Right lobe of liver (tissue), 6 donors: ENCODE data around the gene ARHGAP44. TPM values are rescaled to one million over a fixed set of nuclear protein-coding genes. Genes with fewer than 3 reads are reported as not detected.

Experiments used
- ATAC-seq, 4 donors: fragments of 200-7000 bp; cut with Tn5 transposase; one replicate each; pipeline ENCODE4 v1.9.1; 2020; ENCODE audit warnings: mild to moderate bottlenecking in 4 of 4, moderate library complexity in 4 of 4
- DNase-seq, 3 donors: peaks; one replicate each; pipeline ENCODE4 v3.0.0-alpha.2; 2020
- H3K27ac ChIP-seq, 3 donors: fragments of 200-600 bp; one replicate each; pipeline ENCODE4 v1.8.0; 2022
- H3K27me3 ChIP-seq, 2 donors: fragments of 200-600 bp; one replicate each; pipeline ENCODE4 v1.8.0; 2022
- H3K36me3 ChIP-seq, 4 donors: fragments of 200-600 bp; sonication (generic) in 1 of 4; one replicate each; pipeline versions ENCODE4 v1.5.1 to v1.8.0; 2017 to 2022; ENCODE audit warnings: control low read depth in 1 of 4
- H3K4me1 ChIP-seq, 4 donors: fragments of 200-600 bp; sonication (generic) in 1 of 4; one replicate each; pipeline versions ENCODE4 v1.5.1 to v1.8.0; 2017 to 2022; ENCODE audit warnings: control low read depth in 1 of 4
- H3K4me3 ChIP-seq, 3 donors: fragments of 200-600 bp; one replicate each; pipeline ENCODE4 v1.8.0; 2022
- H3K9me3 ChIP-seq, 4 donors: fragments of 200-600 bp; sonication (generic) in 1 of 4; one replicate each; pipeline versions ENCODE4 v1.5.1 to v1.8.0; 2017 to 2022; ENCODE audit warnings: control low read depth in 1 of 4
- CTCF ChIP-seq, 4 donors: fragments of 200-600 bp in 3 of 4; fragments of 450-650 bp in 1 of 4; IDR thresholded peaks; one replicate each; pipeline versions ENCODE4 v1.5.1 to v1.8.0; 2016 to 2022; ENCODE audit warnings: antibody characterized with exemption in 4 of 4, mild to moderate bottlenecking in 2 of 4
- POLR2A ChIP-seq: fragments of 450-650 bp; IDR thresholded peaks from one replicate; pipeline ENCODE4 v1.6.1; 2017; ENCODE audit warnings: antibody characterized with exemption, mild to moderate bottlenecking
- WGBS: methylation state at CpG from one replicate; pipeline ENCODE4 v1.1.6; 2018; ENCODE audit warnings: low coverage, low lambda C conversion rate; ENCODE audit not compliant: insufficient coverage; ENCODE audit errors: missing lambda C conversion rate; 5-methylcytosine and 5-hydroxymethylcytosine counted together
- intact Hi-C, 2 donors: fragments of 100-400 bp; cut with DNase I; formaldehyde crosslinking; loops; one replicate each; pipeline versions ENCODE4 v1.11.2 to v1.14.1; 2022
- total RNA-seq, 6 experiments: library from RNA; depleted of rRNA in 2 of 6; stranded (reverse); fragments of >200 nt in 2 of 6; fragmentation: NEBNext Ultra II Directional in 3 of 6; extraction: Animal tissue kit (Norgen Biotek cat#: 25700) in 3 of 6; gene quantifications; one replicate each; pipeline versions ENCODE4 v1.1.0 to v1.2.4, GENCODE V29; 2016 to 2023
- donor health status: DM: no; HTN: yes; CAD: no.
- donor health status: DM: no; HTN: no; CAD: no.
- donor health status: DM: no; HTN: no; CAD: no.
- donor health status: DM: no; HTN: yes; CAD: no.
- donor health status: DM: no; HTN: yes; CAD: no.

ARHGAP44 gene
- total RNA-seq, 6 experiments from 2014 or later, result 0.49 to 1.1 (median 0.63) TPM

DNA sequence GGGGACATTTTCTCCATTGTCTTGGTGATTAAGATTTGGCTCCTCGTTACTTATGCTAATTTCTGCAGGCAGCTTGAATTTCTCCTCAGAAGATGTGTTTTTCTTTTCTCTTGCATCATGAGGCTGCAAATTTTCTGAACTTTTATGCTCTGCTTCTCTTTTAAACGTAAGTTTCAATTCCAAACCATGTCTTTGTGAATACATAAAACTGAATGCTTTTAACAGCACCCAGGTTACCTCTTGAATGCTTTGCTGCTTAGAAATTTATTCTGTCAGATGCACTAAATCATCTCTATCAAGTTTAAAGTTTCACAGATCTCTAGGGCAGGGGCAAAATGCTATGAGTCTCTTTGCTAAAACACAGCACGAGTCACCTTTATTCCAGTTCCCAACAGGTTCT, 19.4 kb downstream of the ARHGAP44 start:
- no peaks in the 10 kb centered on the region for H3K4me1 ChIP-seq
- 48% methylated on average over 3 of the region's 3 CpGs for WGBS
- TF ChIP-seq CTCF (IDR thresholded peaks at IDR 0.05) (no peak), POLR2A (no peak)

GRCh38 chr17:12812877-12813276, 23.6 kb downstream of the ARHGAP44 start:
- no peaks in the 10 kb centered on the region for H3K27me3 ChIP-seq
- no peak for DNase-seq
- no peak for TF ChIP-seq POLR2A
- WGBS, result 33% methylated on average over 5 of the region's 5 CpGs
- no peak overlapping the region for H3K27ac ChIP-seq
- H3K36me3 ChIP-seq, result no peaks in the 10 kb centered on the region
- H3K4me1 ChIP-seq, result no peaks in the 10 kb centered on the region
- no peak for ATAC-seq
- no peaks in the 10 kb centered on the region for H3K9me3 ChIP-seq
- H3K4me3 ChIP-seq, result no peak overlapping the region
- intact Hi-C loops, result no loop called here

More for the DNA sequence above, 19.4 kb downstream of the ARHGAP44 start:
- intact Hi-C loops, result no loop called here
- Histone ChIP-seq H3K27me3 (no peaks in the 10 kb centered on the region), H3K27ac (no peak overlapping the region), H3K36me3 (no peaks in the 10 kb centered on the region), H3K4me3 (no peak overlapping the region), H3K9me3 (no peaks in the 10 kb centered on the region)
- ATAC-seq, result no peak
- DNase-seq, result no peak

DNA sequence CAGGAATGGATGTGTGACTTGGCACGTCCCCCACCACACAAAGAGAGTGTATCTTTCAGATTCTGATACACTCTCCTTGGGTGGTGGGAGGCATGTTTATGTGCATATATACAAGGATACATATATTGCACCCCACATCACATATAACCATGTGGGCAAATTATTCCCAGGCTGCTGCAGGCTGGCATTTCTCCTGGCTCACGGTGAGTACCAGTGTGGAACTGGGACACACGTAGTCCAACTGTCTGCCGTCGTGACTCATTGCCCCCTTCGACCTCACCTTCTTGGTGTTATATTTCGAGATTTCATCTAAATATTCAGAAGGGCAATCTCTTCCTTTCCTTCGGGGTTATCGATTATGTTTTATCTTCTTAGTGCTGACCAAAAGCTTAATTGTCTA, 24.4 kb downstream of the ARHGAP44 start:
- H3K27ac ChIP-seq, result no peak overlapping the region
- 59% methylated on average over 7 of the region's 9 CpGs for WGBS
- no peaks in the 10 kb centered on the region for H3K4me1 ChIP-seq
- H3K9me3 ChIP-seq, result no peaks in the 10 kb centered on the region
- H3K36me3 ChIP-seq, result no peaks in the 10 kb centered on the region
- DNase-seq, result no peak
- no peak overlapping the region for H3K4me3 ChIP-seq
- no peak for TF ChIP-seq CTCF (IDR thresholded peaks at IDR 0.05)
- no peak for TF ChIP-seq POLR2A
- H3K27me3 ChIP-seq, result no peaks in the 10 kb centered on the region
- ATAC-seq, result no peak
- intact Hi-C loops, result no loop called here

- no peak for ATAC-seq
- 43% methylated on average over 1 of the region's 2 CpGs for WGBS
- Histone ChIP-seq H3K4me3 (no peak overlapping the region), H3K27me3 (no peaks in the 10 kb centered on the region), H3K27ac (no peak overlapping the region), H3K4me1 (no peaks in the 10 kb centered on the region), H3K9me3 (no peaks in the 10 kb centered on the region), H3K36me3 (no peaks in the 10 kb centered on the region)
- intact Hi-C loops, result no loop called here
- DNase-seq, result no peak
- TF ChIP-seq CTCF (IDR thresholded peaks at IDR 0.05), result no peak
- no peak for TF ChIP-seq POLR2A
These were observed 25.4 kb downstream of the ARHGAP44 start for GRCh38 chr17:12814718-12815117.

DNA sequence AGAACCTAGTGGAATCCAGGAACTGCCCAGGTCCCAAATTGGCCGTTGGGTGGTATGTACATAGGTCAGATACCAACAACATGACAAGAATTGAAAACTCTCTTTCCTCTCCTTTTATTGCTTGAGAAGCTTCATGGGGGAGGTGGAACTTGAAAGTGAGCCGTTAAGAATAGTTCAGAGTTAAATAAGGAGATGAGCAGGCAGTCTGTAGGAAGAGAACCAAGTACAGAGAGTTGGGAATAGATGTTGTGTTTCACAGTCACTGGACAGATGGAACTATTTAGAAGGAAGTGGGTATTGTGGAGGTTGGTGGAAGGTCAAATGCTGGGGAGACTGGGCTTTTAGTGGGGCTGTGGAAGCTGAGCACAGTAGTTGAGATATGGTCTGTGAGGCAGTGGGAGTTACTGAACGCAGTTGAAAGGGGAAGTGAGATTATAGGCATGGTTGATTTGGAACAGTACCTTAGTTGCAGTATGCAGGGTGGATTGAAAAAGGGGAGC, 26.4 kb downstream of the ARHGAP44 start:
- intact Hi-C loops, result no loop called here
- Histone ChIP-seq H3K27me3 (no peaks in the 10 kb centered on the region), H3K4me3 (no peak overlapping the region), H3K27ac (no peak overlapping the region), H3K9me3 (no peaks in the 10 kb centered on the region), H3K36me3 (no peaks in the 10 kb centered on the region), H3K4me1 (no peaks in the 10 kb centered on the region)
- TF ChIP-seq POLR2A (no peak), CTCF (IDR thresholded peaks at IDR 0.05) (no peak)
- WGBS, result 45% methylated on average over 3 of the region's 3 CpGs
- ATAC-seq, result no peak
- no peak for DNase-seq
